Amniotic stem cell (primary cell): ENCODE measurements around the gene RGS10.

Source experiments
- DNase-seq: peaks from one replicate; lab custom pipeline; 2025; lab: John Stamatoyannopoulos, UW

Gene RGS10

DNA sequence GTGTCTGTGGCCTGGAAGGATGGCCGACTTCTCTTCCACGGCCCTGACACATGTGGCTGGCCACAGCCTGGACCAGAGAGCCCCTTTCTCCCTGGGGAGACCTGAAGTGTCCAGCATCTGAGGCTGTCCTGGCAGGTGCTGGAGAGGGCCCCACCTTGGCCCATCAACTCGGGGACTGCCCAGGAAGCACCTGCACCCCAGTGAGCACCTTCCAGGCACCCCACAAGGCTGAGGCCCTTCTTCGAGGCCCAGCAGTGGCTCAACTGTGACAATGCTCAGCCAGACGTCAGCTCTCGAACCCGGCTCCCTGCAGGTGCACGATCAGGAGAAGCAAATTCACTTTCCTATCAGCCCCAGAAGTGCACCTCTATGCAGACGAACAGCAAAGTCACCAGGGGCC is 24.3 kb downstream of the RGS10 start:
- no peak for DNase-seq

DNA sequence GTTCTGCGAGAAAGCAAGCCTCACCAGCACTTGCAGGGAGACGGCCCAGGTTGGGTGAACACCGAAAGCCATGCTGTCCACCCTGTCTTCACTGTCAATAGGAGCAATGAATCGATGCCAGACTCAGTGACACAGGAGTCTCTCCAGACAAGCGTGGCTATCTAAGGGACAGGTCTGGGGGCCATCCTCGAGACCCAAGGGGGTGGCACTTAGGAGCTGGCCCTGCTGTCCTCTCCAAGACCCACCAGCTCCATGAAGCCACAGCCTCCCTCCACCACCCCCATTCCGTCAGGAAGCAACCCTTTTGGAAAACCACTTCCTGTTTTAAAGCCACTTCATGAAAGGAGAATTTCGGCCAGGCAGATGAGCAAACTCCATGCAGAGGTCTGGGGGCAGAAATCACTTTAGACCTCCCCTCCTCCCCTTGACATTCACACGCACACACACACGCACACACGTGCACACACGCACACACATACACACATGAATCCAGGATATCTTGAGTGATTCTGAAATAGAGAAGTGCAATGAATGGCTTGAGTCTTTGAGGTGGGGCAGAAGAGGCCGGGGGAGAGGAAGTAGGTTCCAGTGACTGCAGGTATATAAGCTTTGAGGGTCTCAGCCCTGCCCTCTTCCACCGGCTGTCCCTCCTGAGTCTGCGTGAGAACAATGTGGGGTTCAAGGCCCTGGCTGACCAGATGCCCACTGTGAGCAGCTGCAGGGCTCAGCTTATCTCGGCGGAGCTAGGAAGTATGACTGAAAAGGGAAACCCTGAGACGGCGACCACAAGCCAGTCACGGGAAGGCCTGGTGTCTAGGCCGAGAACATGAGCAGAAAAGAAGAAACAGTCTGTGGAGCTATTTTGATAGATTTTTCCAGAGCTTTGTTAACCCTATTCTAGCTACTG is 25.0 kb downstream of the RGS10 start:
- DNase-seq = no peak

DNA sequence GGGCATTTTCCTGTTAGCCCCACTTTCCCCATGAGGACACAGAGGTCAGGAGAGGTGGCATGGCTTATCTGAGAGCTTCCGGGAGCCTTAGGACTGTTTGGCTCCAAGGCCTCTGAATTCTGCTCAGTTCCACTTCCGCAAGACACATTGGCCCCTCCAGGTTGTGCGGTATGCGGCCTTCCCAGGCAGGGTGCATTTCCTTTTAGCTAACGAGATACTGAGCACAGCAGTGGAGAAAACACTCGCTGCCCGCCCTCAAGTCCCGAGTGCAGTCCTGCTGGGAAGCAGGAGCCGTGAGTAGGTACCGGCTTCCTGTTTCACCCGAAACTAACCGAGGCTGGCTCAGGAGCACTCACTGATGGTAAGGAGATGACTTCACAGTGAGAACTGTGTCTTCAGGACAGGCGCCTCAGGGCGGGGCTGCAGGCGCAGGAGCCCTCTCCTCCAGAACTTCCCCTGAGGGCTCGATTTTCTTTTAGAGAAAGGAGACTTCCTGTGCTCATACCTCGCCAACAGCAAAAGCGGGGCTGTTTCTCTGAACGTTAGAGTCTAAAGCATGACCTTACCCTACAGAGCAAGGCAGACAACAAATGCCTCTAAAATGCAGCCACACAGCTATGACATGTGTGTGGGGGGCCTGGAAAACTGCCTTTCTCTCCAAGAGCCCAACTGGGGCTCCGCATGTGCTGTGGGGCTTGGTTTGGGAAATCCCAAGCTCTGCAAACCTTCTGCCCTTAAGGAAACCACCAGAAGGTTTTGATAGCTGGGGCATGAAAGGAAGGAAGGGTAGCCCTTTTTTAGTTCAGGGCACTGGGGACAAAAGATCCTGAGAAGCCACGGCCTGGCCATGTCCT is 25.9 kb downstream of the RGS10 start:
- no peak for DNase-seq

DNA sequence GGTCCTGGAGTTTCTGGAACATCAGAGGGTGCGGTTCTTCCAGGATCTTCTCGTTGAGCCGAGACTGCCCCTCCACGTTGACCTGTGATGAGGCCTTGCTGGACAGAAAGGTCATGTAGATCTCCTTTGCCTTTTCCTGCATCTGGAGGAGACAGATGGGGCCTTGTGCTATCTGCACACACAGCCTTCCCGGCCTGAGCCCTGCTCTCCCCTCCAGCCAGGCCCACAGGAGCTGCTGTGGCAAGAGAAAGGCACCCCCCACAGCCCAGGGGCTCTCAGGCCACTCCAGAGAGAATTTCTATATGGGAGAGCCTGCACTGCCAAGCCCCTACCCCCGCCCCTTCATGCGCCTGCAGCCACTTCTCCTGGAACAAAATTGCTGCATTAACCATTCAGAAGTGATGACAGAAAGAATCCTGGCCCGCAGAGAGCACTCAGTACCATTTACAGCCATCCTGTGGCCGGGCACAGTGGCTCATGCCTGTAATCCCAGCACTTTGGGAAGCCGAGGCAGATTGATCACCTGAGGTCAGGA is 26.9 kb downstream of the RGS10 start:
- DNase-seq = no peak

DNA sequence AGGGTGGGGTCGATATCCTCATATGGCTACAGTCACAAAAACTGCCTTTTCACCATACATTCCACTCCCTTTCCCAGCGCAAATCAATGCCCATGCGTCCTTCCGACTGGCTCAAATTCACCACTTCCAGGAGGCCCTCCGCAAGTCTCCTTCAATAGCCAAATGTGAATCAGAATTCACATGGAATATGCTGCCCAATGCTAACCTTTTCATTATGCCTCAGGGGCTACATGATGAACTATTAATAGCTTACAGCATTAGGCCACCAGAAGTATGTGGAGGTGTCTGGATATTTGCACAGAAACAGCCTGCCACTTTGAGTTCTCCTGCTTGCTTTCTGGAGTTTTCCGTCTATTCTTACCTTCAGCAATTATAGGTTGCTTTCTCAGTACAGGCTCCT is 27.7 kb downstream of the RGS10 start:
- no peak for DNase-seq

DNA sequence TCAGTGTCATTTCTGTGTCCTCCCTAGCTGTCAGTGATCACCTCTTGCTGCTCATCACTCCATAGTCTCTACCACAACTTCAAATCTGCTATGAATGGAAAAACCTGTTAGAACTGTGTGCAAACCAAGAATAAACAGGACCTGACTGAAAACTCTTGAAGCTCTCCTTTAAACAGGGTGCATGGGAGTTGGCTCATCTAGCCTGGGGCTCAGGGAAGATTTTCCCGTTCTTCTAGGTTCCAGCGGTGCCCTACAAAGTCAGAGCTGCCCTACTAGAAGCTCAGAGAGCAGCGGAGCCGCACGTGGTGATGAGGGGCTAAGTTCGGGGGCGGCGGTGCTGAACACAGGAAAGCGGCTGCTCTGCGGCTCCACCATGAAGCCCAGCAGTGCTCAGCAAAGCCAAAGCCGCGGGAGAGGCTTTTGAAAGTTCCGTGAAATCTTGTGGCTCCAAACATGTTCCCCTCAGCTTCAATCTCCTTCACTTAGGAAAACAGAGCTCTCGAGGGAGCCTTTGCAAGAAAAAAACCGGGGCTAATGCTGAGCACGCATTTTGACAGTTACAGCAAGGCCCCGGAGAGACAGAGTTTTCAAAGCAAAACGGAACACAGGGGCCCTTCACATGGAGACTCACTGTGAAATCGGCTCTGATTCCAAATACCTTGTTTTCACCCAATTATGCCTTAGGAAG is 30.5 kb downstream of the RGS10 start:
- no peak for DNase-seq

DNA sequence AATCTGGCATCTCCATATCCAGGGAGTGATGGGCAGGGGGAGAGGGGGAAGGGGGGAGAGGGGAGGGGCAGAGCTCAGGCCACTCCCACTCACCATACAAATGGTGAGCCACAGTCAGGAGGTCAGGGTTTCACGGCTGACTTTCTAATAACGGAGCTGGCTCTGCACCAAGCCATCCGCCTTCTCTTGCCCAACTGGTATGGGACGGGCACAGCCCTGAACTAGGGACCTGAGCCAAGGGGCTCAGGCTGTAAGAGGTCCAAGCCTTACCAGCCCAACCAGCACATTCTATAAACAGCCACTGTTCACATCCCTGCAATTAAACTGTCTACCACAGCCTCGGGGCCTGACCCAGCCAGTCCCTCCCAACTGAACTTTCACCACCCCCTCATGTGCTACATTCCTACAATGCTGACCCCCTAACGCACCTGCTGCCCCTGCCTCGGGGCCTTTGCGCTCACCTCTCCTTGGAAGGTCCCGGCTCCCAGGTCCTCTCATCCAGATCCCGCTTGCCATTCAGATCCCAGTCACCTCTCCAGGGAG is 32.5 kb downstream of the RGS10 start:
- DNase-seq = no peak

DNA sequence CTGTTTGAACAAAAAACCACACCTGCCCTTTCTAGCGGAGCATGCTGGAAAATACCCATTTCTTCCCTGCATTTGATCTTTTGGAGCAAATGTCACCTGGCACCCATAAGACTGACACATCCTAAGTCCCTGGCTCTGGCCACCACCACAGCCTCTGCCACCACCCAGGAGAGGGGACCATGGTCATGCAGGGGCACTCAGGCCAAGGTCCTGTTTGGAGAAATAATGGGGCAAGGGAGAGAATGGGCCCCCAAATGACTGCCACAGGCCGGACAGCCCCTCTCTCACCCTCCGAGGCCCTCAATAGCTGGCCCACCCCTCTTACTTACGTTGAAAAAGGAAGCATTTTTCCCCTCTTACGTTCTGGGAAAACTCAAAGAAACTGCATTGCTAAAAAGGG is 35.4 kb downstream of the RGS10 start:
- no peak for DNase-seq

DNA sequence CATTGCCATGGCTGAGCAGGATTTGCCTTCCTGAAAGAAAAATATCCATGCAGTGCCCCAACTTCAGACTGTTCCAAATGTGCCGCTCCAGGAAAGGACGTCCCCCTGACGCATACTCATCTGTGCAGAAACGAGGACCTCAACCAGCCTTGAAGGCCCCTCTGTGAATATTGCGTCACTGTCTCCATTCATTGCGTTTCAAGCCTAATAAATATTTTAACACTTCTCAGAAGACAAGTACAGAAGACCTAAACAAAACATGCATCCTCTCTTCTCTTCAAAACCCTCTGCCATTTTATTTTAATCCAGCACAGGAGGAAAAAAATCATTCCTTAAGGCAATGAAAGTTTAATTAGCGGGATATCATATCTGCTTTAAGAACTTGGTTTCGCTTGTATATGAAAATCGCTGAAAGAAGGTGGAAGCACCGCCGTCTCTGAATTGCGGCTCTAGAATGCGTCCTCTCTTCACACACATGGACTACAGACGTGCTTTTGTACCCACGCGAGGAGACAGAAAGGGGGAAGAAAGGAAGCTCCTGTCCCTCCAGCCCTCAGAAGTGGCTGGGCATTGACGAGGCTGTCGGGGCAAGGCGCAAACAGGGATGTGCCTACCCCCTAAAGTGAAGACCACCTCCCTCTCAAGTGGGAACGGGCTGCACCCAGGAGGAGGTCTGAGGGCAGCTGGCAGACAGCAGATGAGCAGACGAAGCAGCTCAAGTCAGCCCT is 36.8 kb downstream of the RGS10 start:
- DNase-seq = no peak

DNA sequence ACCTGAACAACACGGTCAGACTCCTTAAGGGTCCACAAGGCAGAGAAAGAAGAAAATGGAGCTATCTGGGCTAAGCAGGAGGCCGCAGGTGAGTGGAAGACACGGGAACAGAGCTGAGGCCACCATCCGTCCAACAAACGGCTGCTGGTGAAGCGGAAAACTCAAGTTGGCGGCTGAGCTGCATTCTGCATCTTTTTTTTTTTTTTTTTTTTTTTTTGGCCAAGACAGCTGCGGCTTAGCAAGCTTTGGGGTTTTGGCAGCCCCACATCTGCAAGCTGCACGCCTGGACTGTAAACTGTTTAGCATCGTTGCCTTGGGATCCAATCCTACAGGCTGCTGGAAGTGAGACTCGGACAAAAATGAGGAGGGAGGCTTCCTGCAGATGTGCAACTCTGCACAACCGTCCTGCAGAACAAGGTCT is 37.4 kb downstream of the RGS10 start:
- DNase-seq = no peak

DNA sequence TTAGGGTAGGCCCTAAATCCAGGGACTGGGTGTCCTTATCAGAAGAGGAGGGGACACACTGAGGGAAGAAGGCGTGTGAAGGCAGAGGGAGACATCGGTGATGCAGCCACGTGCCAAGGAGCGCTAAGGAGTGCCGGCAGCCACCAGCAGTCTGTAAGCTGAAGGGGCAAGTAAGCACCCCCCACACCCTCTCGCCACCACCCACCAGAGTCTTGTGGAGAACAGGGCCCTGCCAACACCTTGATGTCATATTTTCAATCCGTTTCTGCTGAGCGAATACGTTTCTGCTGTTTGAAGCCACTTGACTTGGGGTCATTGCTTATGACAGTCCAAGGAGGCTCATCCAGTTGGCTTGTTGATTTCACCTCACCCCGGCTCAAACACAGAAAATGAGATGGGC is 37.9 kb downstream of the RGS10 start:
- DNase-seq = no peak

DNA sequence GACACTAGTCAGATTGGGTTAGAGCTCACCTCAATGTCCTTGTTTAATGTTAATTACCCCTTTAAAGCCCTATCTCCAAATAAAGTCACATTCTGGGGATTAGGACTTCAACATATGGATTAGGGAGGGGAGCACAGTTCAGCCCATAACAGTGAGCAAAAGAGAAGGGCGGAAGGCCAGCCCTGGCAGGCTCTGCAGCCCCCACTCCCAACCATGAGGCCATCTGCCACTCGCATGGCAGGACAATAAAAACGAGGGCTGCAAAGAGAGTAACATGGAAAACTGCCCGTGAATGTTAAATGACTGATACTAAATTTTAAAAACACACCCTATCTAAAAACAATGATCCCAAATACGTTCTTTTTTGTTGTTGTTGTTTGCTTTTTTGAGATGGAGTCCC is 38.7 kb downstream of the RGS10 start:
- DNase-seq = no peak

DNA sequence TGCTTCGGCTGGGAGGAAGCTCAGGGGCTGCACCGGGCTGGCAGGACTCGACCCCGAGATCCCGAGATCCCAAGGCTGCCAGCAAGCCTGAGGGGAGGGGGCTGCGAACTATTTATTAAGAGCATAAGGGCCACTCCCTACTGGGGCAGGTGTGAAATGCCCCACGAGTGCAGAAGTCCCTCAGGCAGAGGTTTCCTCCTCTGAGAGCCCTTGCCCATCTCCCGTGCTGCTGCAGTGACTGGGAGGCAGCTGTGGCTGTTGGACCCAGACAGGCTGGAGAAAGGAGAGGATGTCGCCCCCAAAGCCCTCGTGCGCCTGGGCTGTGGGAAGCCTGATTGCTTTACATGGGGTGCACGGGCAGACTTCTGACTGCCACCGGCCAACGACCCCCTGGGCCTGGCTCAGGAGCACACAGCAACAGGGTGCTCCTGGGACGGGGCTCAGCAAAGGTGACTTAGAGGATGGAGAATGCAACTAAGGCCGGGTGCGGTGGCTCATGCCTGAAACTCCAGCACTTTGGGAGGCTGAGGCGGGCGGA is 39.8 kb downstream of the RGS10 start:
- DNase-seq = no peak

DNA sequence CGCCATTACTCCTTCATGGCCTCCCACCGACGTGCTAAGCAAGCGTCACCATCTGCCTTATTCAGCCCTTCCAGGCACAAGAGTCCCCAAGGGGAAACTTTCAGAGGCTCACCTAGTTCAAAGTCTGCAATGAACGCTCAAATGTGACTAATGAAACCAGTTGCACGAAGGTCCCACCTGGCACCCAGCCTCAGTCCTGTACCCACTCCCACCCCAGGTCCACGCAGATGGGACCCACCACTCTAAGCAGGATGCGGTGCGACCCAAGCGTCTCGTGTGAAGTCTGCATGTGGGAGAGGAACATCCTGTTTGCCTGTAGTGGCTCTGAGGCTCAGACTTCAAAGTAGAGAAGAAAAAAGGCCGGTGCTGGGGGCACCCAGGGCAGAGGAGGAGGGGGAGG is 40.3 kb downstream of the RGS10 start:
- DNase-seq = no peak

DNA sequence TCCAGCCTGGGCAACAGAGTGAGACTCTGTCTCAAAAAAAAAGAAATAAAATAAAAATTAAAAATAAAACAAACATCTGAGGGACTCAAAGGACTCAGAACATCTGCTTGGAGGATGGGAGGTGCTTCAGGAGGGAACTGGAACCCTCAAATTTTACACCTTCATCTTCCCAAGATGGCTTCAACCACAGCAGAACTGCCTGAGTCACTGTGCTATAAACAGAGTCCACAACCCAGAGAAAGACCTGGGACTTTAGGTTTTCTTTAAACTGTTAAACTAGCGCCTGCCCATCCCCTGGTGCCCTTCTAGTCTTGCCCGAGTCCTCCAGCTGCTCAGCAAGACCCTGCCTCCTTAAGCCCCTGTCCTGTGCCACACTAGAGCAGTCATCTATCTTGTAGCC is 40.8 kb downstream of the RGS10 start:
- DNase-seq = no peak

DNA sequence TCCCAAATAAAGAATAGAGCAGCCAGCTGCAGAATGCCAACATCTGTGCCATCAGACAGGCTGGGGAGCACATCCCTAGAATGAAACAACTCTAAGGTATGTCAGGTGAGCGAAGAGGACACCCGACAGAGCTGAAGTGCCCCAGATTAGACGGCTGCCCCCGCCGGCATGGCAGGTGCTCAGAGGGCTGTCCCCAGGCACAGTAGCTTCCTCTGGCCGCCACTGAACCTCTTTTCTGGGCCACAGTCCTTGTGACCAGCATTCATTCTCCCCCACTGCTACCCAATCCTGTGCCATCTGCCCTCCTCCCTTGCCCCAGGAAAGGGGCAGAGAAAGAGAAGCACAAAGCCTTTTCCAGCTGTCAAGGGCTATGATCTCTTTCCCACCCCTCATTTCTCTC is 41.7 kb downstream of the RGS10 start:
- DNase-seq = no peak

DNA sequence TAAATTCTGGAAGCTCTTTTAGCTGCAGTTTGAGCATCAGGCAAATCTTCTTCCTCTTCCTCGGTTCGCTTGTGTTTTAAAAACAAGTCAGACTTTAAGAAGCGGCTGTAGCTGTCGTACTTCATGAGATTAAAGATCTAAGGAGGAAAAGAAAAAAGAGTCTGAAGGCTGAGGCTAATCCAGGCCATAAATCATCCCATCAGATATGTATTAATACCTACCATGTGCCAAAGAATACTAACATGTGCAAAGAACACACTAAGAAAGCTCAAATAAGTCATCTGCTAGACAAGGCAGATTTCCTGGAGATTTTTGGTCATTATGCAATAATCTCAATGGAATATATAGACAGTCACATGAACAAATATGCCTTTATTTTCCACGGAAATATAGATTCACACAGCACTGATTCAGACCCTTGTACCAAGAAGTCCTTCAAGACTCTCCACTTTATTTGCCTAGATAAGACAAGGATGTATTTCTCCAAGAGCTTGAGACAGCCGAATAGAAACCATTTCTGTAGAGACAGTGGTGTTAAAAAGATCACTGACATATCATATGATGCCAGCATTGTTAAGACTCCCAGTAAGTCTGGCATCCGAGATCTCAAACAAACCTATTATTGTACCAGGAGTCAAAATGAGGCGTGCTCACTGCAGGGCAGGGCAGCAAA is 42.3 kb downstream of the RGS10 start:
- no peak for DNase-seq

DNA sequence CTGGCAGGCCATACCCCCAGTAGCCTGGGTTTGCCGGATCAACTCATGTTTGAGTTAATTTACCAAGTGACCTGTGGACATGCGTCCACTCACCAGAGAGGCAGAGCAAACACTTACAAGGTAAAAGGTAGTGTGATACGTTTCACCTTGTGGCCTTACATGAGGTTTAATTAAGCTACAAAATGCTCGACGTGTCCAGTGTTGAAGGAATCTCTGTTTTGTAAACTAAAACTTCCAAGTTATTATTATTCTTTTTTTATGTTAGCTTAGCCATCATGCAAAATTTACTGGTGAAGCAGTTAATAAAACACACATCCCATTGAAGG is 42.9 kb downstream of the RGS10 start:
- no peak for DNase-seq

DNA sequence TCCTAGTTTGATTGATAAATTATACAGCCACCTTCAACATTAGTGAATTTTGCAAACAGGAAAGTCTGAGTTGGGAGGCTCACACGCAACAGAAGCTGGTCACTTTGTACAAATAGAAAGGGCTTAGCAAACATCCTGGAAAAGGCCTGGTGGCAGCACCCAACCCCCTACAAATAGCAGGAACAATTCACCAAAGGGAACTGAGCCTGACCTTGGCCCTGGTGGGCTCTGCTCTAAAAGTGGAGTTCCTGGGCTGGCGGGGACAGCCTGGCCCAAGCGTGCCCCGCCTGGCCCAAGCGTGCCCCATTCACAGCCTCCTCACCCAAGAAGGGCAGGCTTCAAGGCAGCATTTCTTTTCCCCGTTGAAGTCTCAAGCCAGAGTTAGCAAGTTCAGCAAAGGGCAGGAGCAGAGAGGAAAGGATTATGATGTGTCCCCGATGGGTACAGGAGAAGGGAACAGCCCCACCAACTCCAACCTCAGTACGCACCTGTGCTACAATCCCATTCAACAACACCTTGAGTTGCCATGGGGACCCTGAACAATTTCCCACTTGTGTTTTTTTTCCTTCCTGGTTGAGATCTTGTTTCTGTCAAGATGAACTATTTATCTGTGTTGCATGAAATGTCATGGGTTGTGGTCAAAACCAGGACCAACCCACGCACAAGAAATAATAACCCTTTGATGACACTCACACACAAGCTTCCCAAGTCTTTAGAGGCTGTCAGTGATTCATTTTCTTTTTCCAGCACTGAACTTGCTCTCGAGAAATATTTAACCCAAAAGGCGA is 43.4 kb downstream of the RGS10 start:
- DNase-seq = no peak

DNA sequence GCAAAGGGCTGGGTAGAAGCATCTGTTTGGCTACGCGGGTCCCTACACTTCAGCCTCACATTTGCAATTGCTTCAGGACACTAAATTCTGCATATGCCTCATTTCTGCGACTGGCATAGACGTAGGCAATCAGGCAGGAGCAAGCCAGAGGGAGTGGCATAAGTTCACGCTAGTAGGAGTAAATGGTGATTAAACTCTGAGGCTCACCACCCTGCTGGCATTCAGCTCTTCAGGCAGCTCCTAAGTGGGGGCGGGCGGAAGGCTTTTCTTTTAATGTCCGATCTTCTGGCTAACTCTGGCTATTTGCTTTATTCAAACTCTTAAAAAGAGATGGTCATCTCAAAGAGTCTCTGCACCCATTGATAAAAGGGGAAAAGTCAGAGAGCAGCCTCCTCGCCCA is 45.3 kb downstream of the RGS10 start:
- no peak for DNase-seq
